GM19240 (cell line): ENCODE measurements around the gene PECR.
"Not testable (repeated sequence)": the region's sequence is repeated elsewhere in the genome, so short reads cannot be mapped to it uniquely, and the experiment has no call there.

Experiments
- DNase-seq: peaks from one replicate; pipeline ENCODE4 v3.0.0; 2011; ENCODE audit warnings: low spot score; ENCODE audit not compliant: insufficient read length

Gene PECR

DNA sequence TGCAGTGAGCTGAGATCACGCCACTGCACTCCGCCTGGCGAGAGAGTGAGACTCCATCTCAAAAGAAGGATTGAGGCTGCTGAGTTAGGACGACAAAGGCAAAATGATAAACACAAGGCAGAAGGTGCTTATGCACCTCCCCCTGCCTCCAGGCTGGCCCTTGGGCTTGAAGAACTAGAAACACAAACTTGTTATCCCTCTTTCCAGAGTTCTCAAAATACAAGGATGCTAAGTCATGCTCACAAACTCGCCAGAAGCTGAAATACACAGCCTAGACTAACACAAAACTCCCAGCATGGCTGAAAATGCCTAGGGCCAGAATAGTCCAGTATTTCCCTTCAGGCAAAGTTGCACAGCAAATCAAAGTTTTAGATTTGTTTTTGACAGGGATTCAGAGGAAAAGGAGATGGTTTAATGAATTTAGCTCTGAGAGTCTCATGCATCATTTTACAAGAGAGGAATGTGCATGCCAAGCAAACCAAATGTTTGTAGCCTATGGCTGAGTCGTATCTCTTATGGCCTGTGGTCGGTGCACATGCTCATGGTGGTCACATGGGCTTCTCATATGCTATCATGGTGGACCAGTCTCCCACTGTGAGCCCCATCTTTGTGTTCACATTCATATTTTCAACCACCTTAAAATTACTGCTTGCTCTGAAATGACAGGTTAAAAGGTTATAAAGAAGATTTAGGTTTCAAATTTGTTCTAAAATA is 52.0 kb downstream of the PECR start:
- DNase-seq, result no peak

DNA sequence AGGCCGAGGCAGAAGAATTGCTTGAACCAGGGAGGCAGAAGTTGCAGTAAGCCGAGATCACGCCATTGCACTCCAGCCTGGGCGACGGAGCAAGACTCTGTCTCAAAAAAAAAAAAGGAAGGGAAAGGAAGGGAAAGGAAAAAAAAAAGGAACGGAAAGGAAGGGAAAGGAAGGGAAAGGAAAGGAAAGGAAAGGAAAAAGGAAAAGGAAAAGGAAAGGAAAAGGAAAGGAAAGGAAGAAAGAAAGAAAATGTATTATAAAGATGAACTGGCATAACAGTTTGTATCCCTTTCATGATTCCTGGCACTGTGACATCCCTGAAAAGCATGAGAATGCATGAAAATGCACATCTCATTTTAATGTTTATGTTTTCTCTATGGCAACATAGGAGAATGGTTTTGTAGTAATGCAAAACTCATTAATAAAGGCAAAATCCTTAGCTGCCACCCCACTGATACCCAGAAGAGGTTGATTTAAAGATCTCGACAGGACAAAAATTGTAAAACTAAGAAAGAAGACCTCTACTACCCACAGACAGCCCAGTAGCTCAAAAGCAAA is 56.8 kb downstream of the PECR start:
- DNase-seq, result no peak

DNA sequence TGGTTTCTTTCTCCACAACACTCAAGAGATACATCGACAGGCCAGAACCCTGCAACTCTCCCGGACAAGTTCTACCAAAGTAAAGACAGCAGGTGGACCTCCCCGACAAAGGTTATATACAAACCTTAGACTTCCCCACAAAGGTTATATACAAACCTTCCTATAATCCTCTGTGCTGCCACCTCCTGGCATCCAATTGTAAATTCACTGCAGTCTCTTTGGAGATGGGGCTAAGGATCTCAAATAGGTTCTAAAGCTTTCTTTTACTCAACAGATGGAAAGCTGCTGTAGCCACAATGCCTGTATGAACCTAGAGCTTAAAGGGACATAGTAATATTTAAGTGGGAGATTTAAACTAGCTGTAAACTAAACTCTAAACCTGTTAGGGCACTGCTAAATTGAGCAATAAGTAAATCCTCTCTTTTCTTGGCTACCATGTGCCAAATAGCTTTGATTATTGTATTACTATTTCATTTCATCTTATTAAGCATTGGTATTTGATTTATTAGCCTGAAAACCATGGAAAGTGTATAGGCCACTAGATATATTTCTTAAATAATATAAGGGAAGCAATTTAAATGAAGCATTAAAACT is 58.5 kb downstream of the PECR start:
- no peak for DNase-seq

DNA sequence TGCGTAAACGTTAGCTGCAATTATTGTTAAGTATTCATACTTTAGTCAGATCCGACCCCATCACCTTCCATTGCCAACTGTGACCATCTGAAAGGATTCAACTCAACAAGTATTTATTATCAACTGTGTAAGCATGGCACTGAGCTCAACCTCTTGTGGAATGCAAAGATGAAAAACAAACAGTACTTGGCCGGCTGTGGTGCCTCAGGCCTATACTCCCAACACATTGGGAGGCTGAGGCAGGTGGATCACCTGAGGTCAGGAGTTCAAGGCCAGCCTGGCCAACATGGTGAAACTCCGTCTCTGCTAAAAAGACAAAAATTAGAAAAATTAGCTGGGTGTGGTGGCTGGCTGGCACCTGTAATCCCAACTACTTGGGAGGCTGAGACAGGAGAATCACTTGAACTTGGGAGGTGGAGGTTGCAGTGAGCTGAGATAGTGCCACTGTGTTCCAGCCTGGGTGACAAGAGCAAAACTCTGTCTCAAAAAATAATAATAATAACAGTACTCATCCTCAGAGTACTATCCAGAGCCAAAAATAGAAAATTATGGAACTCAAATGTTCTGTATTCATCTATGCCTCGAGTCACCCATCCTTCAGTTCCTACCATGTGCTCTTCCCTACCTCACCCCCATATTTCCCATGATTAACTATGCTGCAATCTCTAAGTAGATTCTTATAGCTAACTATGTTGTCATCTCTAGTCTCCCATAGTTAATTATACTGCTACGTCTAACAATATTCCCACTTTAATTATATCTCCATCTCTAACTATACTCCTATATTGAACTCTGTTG is 59.6 kb downstream of the PECR start:
- no peak for DNase-seq

DNA sequence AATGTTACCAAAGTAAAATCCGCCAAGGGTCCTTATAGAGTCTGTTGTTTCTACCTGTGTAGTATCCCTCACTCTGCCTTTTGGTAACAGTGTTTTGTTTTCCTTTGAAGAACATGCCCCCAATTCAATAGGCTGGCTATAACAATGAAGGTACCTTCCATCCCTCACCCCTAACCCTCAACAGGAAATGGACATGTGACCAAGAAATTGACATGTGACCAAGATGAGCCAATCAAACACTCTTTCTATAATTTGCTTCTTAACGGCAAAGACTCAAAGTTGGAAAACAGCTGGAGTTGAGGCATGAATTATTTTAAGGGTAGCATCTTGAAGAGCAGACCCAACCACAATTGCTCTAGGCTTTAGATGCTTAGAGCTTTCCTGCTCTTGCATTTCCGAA is 62.9 kb downstream of the PECR start:
- no peak for DNase-seq

DNA sequence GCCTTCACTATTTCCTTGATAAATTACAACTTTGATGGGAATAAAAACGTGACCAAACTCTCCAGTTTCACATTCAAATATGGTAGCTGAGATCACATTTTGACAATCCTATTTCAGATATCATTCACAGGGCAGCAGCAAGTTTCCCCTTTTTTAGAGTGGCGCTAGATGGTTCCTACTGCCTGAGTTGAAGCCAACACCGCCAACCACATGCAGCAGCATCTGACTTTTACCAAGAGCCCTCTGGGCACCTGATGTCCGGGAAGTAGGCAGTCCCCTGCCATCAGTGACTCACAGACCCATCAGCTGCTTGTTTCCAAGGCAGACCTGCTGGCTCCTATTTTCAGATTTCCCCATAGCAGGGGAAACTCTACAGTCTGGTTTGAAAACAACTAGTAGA is 64.2 kb downstream of the PECR start:
- DNase-seq, result no peak

DNA sequence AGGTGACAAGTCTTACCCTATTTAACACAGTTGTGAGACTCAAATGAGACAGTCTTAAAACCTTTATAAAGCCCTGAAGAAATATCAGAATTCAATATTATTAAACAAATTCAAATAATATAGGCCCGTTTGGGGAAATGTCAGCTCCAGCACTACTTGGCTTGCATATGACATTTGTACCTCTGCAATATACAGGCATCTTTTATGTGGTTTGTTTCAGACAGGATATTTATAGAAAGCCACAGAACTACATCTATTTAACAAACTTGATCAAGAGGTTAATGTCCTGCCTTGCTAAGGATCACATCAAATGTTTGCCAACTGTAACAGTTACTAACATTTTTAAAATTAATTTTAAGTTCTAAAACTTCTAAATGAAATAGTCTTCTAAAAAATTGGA is 65.0 kb downstream of the PECR start:
- no peak for DNase-seq

DNA sequence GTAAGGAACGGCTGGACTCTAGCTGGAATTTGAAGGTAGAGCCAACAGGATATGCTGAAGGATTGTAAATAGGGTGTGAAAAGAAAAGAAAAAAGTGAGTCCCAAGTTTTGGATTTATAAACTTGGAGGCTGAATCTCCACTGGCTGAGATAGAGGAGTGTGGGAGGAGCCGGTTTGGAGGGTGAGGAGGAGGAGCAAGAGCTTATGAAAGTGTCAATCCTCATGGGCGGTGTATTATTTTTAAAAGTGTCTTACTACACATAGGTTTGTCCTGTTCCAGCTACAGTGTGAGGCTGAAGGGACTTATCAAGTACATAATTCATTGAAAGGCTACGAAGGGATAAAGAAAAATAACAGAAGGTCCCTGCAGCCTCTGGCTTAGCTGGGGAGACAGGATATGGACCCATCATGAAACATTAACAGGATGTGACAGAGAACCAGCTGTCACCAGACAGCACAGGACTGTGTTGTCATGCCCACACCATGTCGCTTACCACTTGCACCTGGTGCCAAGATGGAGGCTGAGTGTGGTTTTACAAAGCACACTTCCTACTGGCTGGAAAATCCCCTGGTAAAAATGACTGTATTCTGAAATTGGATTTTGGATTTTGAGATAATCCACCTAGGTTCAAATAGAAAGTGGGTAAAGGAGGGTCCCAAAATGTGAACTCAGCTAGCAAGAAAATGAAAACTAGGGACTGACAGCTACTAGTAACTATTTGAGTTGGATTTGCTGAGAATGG is 65.7 kb downstream of the PECR start:
- peak; percentile 68 for DNase-seq

DNA sequence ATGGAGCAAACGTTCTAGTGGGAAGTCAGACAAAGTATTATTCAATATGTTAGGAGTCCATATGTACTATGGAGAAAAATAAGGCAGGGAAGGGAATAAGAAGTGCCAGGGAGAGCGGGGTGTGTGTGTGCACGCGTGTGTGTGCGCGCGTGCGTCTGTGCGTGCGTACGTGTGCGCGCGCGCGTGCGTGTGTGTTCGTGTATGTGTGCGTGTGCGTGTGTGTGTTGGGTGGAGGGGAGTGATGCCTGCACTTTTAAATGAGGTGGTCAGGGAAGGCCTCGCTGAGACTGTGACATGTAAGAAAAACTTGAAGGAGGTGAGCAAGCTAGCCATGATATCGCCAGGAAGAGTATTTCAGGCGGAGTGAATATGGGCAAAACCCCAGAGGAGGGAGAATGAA is 66.6 kb downstream of the PECR start:
- no peak for DNase-seq

DNA sequence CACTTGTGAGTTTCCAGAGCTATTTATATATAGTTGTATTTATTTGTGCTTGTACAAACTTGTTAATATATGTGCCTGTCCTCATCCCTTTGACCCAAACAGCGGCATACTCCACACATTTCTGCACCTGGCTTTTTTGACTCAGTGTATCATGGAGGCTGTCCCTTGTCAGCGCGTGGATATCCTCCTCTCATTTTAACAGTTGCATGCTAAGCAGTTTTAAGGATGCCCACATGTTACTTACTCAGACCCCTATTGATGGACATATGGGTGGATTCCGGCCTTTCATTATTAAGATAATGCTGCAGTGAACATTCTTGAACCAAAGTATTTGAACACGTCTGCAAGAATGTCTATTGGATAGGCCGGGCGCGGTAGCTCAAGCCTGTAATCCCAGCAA is 67.6 kb downstream of the PECR start:
- no peak for DNase-seq

DNA sequence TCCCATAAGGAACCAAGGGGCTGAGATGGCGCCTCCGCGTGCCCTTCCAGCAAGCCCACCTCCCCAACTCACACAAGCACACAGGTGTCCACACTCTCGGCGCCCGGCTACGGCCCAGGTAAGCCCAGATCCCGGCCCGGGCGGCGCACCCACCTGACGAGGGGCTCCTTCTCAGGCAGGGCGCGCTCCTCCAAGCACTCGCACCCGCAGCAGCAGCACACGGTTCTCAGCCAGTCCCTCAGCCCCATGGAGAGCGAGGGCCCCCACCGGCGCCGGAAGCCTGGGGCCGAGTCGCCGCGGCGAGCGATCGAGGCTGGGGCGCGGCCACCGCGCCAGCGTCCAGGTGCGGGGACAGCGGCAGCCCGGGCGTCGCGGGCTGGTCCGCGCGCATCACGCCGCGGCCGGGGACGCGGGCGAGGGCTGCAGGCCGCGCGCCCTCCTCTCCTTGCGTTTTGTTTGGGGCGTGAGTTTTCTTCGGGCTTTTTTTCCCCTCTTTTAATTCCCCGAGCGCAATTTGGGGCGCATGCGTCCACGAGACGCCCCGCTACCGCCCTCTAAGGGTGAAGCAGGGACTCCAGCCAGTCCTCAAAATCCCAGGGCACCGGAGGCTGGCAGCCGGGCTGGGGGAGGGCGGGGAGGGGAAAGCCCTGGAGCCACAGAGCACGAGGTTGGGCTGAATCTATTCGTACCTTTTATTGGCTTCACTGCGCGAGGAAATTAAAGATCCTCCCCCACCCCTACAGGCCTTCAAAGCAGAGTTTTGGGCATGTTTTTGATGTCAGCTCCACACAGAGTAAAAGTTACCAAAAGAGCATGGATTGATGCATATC is 68.3 kb downstream of the PECR start, which contains the start of gene MREG:
TSS of gene MREG (minus strand) at position 472 of the 830 bp plus-strand sequence. CDS start at position 248, 224 bp downstream.
- peak; percentile 61 for DNase-seq

DNA sequence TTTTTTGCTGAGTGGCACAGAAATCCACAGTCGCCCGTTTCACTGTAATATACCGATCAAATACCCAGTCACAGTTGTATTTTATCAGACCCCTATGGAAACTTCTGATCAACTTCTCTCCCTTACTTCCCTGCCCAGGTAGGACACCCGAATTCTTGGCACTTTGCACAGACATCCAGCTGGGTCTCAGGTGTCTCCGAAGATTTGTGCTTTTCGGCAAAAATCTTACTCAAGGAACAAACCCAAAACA is 68.9 kb downstream of the PECR start:
- no peak for DNase-seq

DNA sequence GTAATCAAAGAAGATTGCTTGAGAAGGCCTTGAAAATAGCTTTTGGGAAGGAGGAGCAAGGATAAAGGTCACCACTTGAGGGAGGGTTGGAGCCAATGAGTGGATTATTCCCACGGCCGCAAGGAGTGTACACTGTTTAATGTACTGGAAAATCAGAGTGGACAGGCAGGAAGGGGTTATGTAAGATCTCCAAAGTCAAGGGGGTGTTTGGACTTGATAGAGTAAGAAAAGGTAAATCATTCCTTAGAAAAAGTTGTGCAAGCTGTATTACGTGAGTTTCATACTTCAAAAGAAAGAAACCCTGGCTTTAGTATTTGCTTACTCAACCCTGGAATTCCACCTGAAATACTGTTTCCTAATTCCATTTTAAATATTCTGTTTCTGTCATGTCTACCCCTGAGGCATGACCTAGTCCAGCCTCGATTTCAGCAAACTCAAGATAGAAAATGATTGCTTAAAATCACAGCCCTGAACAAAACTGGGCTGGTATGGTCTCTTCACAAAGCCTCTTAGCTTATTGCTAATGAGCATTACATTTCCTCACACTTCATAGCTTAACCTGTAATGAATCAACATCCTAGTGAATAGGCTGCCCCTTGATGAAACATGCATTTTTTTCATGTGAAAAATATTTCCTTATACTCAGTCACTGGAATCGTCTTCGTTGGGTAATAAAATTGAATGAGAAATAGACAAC is 69.3 kb downstream of the PECR start:
- no peak for DNase-seq

DNA sequence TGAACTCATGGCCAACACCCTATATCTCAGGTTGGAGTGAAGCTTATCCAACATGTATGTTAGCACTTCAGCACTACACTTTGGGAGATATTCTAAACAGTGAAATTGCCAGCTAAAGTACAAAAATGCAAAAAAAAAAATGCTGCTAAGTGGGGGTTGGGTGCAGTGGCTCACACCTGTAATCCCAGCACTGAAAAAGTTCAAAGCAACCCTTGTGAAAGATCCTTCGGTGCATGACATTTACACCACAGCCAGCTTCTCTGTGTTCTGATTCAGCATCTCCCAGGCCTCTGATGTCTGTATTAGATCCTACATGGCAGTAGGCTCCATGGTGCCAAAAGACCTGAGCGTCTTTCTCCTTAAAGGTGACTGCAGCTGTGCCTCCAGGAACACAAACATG is 72.4 kb downstream of the PECR start:
- not testable (repeated sequence) for DNase-seq

DNA sequence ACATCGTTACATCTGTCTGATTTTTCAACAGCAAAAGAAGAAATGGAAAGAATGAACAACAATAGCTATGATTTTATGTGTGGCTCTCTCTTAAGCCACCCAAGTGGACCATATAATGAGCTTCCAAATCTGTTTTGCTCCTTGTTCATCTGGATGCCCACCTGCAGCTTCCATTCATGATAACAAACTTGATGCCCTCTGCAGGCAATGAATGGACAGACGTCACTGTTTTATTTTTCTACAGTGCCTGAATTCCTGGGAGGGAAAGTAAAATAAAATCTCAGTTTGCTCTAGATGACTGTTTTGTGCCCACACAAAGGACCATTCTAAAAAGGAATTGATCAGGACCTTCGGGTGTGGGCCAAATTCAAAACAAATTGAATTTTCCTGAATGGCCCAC is 73.2 kb downstream of the PECR start:
- DNase-seq, result no peak

DNA sequence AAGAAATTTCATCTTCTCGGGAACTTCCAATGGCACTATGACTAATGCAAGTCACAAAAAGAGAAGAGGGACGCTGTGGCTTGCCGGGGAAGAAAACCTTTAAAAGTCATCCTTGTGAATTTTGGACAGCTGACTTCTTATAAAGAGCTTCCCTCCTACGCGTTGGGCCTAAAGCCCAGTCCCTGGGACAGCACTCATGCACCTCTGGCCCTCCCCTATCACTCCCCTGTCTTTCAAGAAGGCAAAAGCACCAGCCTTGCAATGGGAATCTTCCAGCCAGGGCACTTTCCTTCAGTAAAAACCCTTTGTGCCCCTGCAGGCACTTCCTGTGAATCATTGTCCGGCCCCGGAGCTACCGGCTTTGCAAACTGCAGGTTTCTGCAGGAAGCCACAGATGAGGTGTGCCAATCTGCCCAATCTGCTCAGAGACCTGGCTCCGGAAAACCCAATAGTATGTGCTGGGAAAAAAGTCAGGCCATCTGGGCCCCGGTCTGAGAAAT is 75.4 kb downstream of the PECR start:
- DNase-seq, result no peak

DNA sequence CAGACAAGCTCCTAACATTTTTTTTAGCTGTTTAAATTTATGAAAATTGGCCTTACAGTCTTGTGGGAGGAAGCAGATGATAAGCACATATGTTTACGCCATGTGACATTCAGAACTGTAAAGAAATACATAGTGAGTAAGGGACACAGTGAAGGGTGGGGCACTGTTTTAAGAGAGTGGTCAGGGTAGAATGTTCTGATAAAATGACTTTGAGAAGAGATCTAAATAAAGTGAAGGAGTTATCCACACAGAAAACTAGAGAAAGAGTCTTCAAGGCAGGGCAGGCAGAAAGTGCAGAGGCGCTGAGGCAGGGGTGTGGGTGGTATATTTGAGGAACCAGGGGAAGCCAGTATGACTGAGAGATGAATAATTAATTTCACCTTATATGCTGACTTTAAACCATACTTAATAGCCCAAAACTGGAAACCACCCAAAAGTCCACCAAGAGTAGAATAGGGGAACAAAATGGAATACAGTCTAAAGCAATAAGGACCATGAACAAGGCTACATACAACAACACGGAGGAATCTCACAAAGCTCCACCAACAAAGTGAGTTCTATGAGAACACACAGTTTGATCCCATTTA is 76.8 kb downstream of the PECR start:
- DNase-seq, result no peak

DNA sequence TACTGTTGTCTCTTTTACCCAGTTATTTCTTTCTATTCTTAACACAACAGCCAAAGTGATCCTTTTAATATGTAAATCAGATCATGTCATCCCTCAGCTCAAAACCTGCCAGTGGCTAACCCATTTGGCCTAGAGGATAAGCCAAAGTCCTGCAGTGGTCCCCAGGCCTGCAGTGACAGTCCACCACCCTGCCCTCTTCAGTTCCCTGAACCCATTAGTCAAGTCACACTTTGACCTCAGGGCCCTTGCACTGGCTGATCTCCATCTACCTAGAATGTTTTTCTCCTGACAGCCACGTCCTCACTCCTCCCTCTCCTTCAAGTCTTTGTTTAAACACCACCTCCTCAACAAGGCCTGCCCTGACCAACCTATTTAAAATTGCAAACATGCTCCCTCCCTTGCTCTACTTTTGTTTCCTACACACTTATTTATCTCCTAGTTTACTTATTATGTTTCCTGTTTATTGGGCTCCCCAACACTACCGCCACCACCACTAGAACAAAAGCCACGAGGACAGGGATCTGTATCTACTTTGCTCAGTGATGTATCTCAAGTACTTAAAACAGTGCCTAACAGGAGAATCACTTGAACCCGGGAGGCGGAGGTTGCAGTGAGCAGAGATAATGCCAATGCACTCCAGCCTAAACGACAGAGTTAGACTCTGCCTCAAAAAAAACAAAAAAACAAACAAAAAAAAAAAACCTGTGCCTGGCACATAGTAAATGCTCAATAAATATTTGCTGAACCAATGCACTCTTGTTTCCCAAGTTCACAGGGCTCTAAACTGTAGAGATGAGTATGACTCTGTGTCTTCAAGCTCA is 77.5 kb downstream of the PECR start:
- no peak for DNase-seq

DNA sequence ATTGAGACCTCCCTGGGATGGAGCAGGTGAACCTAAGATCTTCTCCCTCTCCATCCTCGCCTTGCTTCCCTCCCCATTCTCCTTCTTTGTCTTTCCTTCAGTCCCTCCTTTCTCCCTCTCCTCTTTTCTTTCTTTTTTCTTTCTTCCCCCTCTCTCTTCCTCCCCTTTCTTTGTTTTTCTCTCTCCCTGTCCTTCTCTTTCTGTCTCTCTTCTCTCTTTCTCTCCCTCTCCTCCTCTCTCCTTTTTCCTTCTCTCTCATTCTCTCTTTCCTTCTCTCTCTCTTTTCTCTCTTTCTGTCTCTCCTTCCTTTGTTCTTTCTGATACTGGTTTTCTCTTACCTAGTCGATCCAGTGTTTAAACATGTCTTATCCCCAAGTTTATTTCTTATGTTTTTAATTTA is 78.9 kb downstream of the PECR start:
- no peak for DNase-seq
